ENCODE data around the gene SREBF2.

The SREBF2 gene

GRCh38 chr22:41929418-41929810 lies 96.5 kb downstream of the SREBF2 start:
- no peak overlapping the region for H3K4me3 ChIP-seq (ENCODE audit: low read depth, low read length)
- DNase-seq (ENCODE audit: low read depth): no peak
- TF ChIP-seq POLR2A (IDR thresholded peaks at IDR 0.05; ENCODE audit: extremely low read depth, insufficient read length) (no peak), MYC (IDR thresholded peaks at IDR 0.05; ENCODE audit: low read depth, low read length) (no peak)
- TF ChIP-seq, protein P1, sequence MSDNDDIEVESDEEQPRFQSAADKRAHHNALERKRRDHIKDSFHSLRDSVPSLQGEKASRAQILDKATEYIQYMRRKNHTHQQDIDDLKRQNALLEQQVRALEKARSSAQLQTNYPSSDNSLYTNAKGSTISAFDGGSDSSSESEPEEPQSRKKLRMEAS (IDR thresholded peaks at IDR 0.05; ENCODE audit: low read depth, low read length): no peak
- TF ChIP-seq, protein P2, sequence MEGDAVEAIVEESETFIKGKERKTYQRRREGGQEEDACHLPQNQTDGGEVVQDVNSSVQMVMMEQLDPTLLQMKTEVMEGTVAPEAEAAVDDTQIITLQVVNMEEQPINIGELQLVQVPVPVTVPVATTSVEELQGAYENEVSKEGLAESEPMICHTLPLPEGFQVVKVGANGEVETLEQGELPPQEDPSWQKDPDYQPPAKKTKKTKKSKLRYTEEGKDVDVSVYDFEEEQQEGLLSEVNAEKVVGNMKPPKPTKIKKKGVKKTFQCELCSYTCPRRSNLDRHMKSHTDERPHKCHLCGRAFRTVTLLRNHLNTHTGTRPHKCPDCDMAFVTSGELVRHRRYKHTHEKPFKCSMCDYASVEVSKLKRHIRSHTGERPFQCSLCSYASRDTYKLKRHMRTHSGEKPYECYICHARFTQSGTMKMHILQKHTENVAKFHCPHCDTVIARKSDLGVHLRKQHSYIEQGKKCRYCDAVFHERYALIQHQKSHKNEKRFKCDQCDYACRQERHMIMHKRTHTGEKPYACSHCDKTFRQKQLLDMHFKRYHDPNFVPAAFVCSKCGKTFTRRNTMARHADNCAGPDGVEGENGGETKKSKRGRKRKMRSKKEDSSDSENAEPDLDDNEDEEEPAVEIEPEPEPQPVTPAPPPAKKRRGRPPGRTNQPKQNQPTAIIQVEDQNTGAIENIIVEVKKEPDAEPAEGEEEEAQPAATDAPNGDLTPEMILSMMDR (IDR thresholded peaks at IDR 0.05; ENCODE audit: low read depth, low read length): no peak

DNA sequence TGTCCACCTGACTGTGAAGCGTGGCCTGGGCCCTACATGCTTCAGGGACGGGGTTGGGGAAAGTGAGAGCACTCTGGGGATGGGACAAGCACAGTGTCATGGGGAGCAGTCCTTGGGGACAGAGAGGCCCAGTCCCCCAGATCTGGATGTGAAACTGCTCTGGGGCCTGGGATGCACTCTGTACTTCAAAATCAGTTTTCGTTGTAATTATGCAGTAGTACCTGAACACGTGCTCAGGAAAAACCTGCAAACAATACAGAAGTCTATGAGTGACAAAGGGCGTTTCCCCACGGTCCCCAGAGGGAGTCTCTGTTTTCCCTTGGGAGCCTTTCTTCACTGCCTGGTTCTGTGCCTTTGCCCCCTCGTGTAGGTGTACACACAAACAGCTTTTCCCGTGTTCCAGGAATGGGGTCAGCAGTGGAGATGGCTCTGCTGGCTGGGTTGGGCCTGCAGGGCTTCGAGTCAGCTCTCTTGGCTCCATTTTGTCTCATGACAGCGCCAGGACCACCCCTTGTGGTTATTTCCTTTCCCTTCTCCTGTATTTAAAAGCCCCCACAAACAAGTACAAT lies 98.9 kb downstream of the SREBF2 start:
- DNase-seq (ENCODE audit: low read depth): peak; percentile 60
- no peak overlapping the region for H3K4me3 ChIP-seq (ENCODE audit: low read depth, low read length)

DNA sequence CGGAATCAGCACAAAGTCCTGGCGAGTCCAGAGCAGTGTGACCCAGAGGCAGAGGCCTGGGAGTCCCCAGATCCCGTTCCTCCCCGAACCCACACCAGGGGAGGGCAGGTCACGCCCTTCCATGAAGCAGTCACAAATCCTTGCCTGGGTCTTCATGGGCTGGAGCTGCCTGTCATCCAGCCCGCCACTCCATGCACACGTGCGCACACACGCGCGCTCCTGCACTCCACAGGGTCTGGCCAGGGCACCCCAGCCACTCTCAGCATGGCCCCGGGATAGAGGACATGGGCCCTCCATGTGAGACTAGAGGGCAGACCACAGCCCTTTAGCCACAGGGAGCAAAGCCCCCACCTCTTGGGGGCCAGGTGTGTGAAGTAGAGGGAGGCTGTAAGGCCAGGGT lies 99.4 kb downstream of the SREBF2 start:
- TF ChIP-seq MYC (IDR thresholded peaks at IDR 0.05; ENCODE audit: low read depth, low read length) (no peak), POLR2A (IDR thresholded peaks at IDR 0.05; ENCODE audit: extremely low read depth, insufficient read length) (no peak)
- TF ChIP-seq, protein P2 (IDR thresholded peaks at IDR 0.05; ENCODE audit: low read depth, low read length): no peak
- TF ChIP-seq, protein P1 (IDR thresholded peaks at IDR 0.05; ENCODE audit: low read depth, low read length): no peak
- no peak overlapping the region for H3K4me3 ChIP-seq (ENCODE audit: low read depth, low read length)
- DNase-seq (ENCODE audit: low read depth): no peak

More for the DNA sequence above, 98.9 kb downstream of the SREBF2 start:
- TF ChIP-seq, protein P1 (IDR thresholded peaks at IDR 0.05; ENCODE audit: low read depth, low read length): no peak
- TF ChIP-seq, protein P2 (IDR thresholded peaks at IDR 0.05; ENCODE audit: low read depth, low read length): no peak
- TF ChIP-seq POLR2A (IDR thresholded peaks at IDR 0.05; ENCODE audit: extremely low read depth, insufficient read length) (no peak), MYC (IDR thresholded peaks at IDR 0.05; ENCODE audit: low read depth, low read length) (no peak)

DNA sequence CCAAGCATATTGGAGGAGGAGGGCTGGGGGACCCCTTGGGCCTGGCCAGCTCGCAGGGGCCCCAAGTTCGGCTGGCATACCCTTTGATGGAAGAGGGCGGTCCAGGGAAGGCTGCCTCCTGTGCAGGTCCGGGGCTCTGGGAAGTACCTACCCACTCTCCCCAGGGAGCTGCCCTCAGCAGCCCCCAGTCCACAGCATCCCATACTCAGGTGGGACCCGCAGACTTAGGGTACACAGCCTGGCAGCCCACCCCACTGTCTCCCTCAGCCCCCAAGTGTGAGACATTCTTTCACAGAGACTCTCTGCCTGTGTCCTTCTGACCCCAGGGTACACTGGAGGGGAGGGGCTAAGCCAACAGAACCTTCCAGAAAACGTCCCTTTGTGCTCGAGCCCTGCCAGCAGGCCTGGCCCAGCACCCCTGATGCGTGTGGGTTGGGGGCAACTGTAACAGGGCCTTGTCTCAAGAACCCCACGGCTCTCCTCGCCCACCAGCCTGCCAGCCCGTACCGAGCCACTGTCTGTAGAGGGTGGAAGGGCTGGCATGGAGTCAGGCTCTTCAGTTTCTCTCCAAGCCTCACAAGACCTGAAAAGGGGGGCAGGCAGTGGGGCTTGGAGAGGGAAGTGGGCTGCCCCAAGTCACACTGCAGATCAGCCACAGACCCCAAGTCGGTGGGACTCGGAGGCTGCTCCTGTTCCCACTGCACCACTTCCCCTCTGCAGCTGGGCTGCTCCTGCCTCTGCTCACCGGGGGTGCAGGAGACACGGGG lies 100.7 kb downstream of the SREBF2 start:
- no peak for TF ChIP-seq POLR2A (IDR thresholded peaks at IDR 0.05; ENCODE audit: extremely low read depth, insufficient read length)
- TF ChIP-seq, protein P1 (IDR thresholded peaks at IDR 0.05; ENCODE audit: low read depth, low read length): no peak
- no peak overlapping the region for H3K4me3 ChIP-seq (ENCODE audit: low read depth, low read length)
- no peak for DNase-seq (ENCODE audit: low read depth)

DNA sequence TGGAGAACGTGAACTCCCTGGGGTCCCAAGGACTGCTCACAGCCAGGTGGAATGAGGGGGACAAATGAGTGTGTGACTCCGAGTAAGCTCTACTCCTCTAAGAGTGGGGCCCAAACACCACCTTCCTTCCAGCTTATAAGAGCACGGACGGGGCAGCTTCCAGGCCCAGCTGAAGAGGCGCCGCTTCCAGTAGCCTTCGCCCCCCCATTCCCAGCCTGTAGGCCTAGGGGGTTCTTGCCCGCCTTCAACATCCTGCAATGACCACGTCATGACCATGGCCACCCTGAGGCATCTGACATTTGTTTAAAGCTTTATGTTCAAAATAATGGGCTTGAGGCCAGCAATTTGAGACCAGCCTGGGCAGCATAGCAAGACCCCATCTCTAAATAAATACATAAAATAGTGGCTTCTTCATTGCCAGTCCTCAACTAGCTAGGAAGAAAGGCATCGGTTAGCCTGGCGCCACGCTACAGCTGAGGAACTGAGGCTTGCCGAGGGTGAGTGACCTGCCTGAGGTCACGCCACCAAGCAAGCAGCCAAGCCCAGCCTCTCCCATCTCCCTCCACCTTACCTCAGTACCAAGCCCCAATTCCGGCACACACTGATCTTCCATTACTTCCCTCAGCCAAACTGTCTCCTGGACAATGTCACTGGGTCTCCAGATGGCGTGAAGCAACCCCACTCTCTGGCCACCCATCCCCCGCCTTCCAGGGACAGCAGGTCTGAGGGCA lies 101.5 kb downstream of the SREBF2 start:
- TF ChIP-seq, protein P2 (IDR thresholded peaks at IDR 0.05; ENCODE audit: low read depth, low read length): no peak
- TF ChIP-seq MYC (IDR thresholded peaks at IDR 0.05; ENCODE audit: low read depth, low read length): no peak
- TF ChIP-seq, protein P1 (IDR thresholded peaks at IDR 0.05; ENCODE audit: low read depth, low read length): no peak
- no peak for DNase-seq (ENCODE audit: low read depth)
- no peak overlapping the region for H3K4me3 ChIP-seq (ENCODE audit: low read depth, low read length)

DNA sequence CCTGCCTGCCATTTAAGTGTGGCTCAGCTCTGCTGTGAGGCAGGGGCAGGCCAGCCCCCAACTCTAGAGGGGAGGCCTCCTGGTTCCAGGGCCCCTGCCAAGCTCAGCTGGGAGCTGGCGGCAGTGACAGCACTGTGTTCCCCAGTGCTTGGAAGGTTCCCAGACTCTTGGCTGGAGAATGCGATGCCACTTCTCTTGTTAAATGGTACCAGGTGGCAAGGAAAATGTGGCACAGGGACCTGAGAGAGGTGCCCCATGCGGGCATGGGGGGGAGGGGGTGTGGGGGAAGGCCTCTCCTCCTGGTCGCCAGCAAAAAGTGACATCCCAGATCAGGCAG lies 102.1 kb downstream of the SREBF2 start:
- no peak overlapping the region for H3K4me3 ChIP-seq (ENCODE audit: low read depth, low read length)
- TF ChIP-seq, protein P1 (IDR thresholded peaks at IDR 0.05; ENCODE audit: low read depth, low read length): no peak
- no peak for TF ChIP-seq MYC (IDR thresholded peaks at IDR 0.05; ENCODE audit: low read depth, low read length)
- TF ChIP-seq, protein P2 (IDR thresholded peaks at IDR 0.05; ENCODE audit: low read depth, low read length): no peak
- TF ChIP-seq POLR2A (IDR thresholded peaks at IDR 0.05; ENCODE audit: extremely low read depth, insufficient read length): no peak
- DNase-seq (ENCODE audit: low read depth): no peak
